ENCODE results near the gene GAB2.

DNA sequence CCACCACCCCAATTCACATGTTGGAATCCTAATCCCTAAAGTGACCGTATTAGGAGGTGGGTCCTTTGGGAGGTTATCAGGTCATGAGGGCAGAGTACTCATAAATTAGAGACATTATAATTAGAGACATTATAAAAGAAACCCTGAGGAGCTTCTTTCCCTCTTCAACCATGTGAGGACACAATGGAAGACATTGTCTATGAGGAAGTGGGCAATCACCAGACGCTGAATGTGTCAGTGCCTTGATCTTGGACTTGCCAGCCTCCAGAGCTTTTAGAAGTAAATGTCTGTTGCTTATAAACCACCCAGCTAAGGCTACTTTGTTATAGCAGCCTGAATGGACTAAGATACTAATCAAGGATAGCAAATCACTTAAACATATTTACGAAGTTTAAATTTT, 14.8 kb downstream of the GAB2 start:
- TF ChIP-seq ZNF274 (IDR thresholded peaks at IDR 0.05; ENCODE audit: low read depth, low read length) (no peak), SUZ12 (IDR thresholded peaks at IDR 0.05; ENCODE audit: extremely low read depth, insufficient read depth, insufficient read length) (no peak)

Data from NT2/D1 (cell line).